Breast epithelium (tissue), 3 donors: ENCODE measurements around the gene GPATCH8.

Experiments used
- POLR2A ChIP-seq: fragments of 450-650 bp; IDR thresholded peaks from one replicate; pipeline ENCODE4 v1.6.1; 2016; ENCODE audit warnings: antibody characterized with exemption, mild to moderate bottlenecking, moderate library complexity
- TF ChIP-seq, protein P1 (sequence below), 3 donors: fragments of 450-650 bp; IDR thresholded peaks; one replicate each; pipeline ENCODE4 v1.5.1; 2016 to 2017; ENCODE audit warnings: antibody characterized with exemption in 3 of 3, mild to moderate bottlenecking in 3 of 3, moderate library complexity in 3 of 3

DNA sequence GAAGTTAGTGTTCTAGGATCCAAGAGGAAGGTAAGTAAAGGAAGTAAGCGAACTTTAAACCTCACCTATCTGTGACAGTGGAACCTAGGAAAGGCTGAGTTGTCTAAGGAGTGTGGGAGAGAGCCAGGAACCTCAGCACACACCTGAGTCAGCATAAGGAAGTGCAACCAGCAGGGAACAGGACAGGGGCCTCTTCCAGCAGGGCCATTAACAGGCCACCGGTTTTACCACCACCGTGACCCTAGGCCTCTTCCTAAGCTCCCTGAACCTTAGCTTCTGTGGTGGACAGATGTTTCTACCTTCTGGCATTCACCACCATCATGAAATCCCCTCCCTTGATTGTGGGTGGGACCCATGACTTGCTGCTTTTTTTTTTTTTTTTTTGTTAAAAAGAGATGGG lies 26.7 kb upstream of the GPATCH8 start:
- TF ChIP-seq, protein P1, sequence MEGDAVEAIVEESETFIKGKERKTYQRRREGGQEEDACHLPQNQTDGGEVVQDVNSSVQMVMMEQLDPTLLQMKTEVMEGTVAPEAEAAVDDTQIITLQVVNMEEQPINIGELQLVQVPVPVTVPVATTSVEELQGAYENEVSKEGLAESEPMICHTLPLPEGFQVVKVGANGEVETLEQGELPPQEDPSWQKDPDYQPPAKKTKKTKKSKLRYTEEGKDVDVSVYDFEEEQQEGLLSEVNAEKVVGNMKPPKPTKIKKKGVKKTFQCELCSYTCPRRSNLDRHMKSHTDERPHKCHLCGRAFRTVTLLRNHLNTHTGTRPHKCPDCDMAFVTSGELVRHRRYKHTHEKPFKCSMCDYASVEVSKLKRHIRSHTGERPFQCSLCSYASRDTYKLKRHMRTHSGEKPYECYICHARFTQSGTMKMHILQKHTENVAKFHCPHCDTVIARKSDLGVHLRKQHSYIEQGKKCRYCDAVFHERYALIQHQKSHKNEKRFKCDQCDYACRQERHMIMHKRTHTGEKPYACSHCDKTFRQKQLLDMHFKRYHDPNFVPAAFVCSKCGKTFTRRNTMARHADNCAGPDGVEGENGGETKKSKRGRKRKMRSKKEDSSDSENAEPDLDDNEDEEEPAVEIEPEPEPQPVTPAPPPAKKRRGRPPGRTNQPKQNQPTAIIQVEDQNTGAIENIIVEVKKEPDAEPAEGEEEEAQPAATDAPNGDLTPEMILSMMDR (IDR thresholded peaks at IDR 0.05), result no peak
- TF ChIP-seq POLR2A, result no peak
